ENCODE measurements around the gene NFIC. TPM values are rescaled to one million over a fixed set of nuclear protein-coding genes. Genes with fewer than 3 reads are reported as not detected.
"Not testable (repeated sequence)": the region's sequence is repeated elsewhere in the genome, so short reads cannot be mapped to it uniquely, and the experiment has no call there.

Gene NFIC
- total and polyA plus RNA-seq, 4 donors: 12.8 to 100 (median 75.1) TPM

- peaks cover 13 to 64% (median 48%) of the 10 kb centered on the region in 4 donors for H3K4me1 ChIP-seq (ENCODE audit: control insufficient read depth in 4 of 4, insufficient read depth in 4 of 4, low read length in 3 of 4)
- TF ChIP-seq REST (IDR thresholded peaks at IDR 0.05) (peak; percentile 23), FOXA2 (IDR thresholded peaks at IDR 0.05) (no peak), JUND (IDR thresholded peaks at IDR 0.05) (peak in 1 of 2 donors; percentile 22)
- peak overlapping the region; percentile 81 to 83 for H3K27ac ChIP-seq (ENCODE audit: low read depth in 1 of 2, low read length in 2 of 2)
- no peaks in the 10 kb centered on the region for H3K27me3 ChIP-seq (ENCODE audit: control insufficient read depth in 4 of 4, insufficient read depth in 4 of 4, low read length in 3 of 4)
- DNase-seq (ENCODE audit: low spot score): peak; percentile 57
- no peaks in the 10 kb centered on the region for H3K36me3 ChIP-seq (ENCODE audit: control insufficient read depth in 4 of 4, insufficient read depth in 3 of 4, low read depth in 1 of 4, low read length in 3 of 4)
- peak overlapping the region; percentile 65 to 80 for H3K9ac ChIP-seq (ENCODE audit: low read depth in 1 of 2, low read length in 2 of 2)
- H3K4me3 ChIP-seq (ENCODE audit: low read depth in 1 of 3, low read length in 3 of 3): peak overlapping the region; percentile 70 to 90 (median 77)
- 18% methylated on average over 31 of the region's 31 CpGs for WGBS
- no peaks in the 10 kb centered on the region for H3K9me3 ChIP-seq (ENCODE audit: control insufficient read depth in 4 of 4, low read length in 3 of 4)
Measured at GRCh38 chr19:3507371-3508120, 141.2 kb downstream of the NFIC start.

- peaks cover 19 to 70% (median 55%) of the 10 kb centered on the region in 4 donors for H3K4me1 ChIP-seq (ENCODE audit: control insufficient read depth in 4 of 4, insufficient read depth in 4 of 4, low read length in 3 of 4)
- 65% methylated on average over 18 of the region's 18 CpGs for WGBS
- H3K36me3 ChIP-seq (ENCODE audit: control insufficient read depth in 4 of 4, insufficient read depth in 3 of 4, low read depth in 1 of 4, low read length in 3 of 4); H3K27me3 ChIP-seq (ENCODE audit: control insufficient read depth in 4 of 4, insufficient read depth in 4 of 4, low read length in 3 of 4); H3K9ac ChIP-seq (ENCODE audit: low read depth in 1 of 2, low read length in 2 of 2); DNase-seq (ENCODE audit: low spot score); H3K9me3 ChIP-seq (ENCODE audit: control insufficient read depth in 4 of 4, low read length in 3 of 4): not testable (repeated sequence)
- peak; percentile 15 to 23 for TF ChIP-seq RXRA (IDR thresholded peaks at IDR 0.05)
- TF ChIP-seq HNF4G (IDR thresholded peaks at IDR 0.05): peak; percentile 9
- peak; percentile 69 to 77 for TF ChIP-seq HNF4A (conservative IDR thresholded peaks at IDR 0.05)
- peak; percentile 48 for TF ChIP-seq SP1 (IDR thresholded peaks at IDR 0.05)
- H3K27ac ChIP-seq (ENCODE audit: low read depth in 1 of 2, low read length in 2 of 2): peak overlapping the region; percentile 59 to 83
- H3K4me3 ChIP-seq (ENCODE audit: low read depth in 1 of 3, low read length in 3 of 3): peak overlapping the region in 1 of 3 donors; percentile 90
Measured at GRCh38 chr19:3508121-3508661, 141.8 kb downstream of the NFIC start.

- Histone ChIP-seq H3K4me3 (ENCODE audit: low read depth in 1 of 3, low read length in 3 of 3) (no peak overlapping the region), H3K9me3 (ENCODE audit: control insufficient read depth in 4 of 4, low read length in 3 of 4) (no peaks in the 10 kb centered on the region), H3K27me3 (ENCODE audit: control insufficient read depth in 4 of 4, insufficient read depth in 4 of 4, low read length in 3 of 4) (no peaks in the 10 kb centered on the region), H3K9ac (ENCODE audit: low read depth in 1 of 2, low read length in 2 of 2) (no peak overlapping the region), H3K27ac (ENCODE audit: low read depth in 1 of 2, low read length in 2 of 2) (peak overlapping the region; percentile 59 to 63), H3K36me3 (ENCODE audit: control insufficient read depth in 4 of 4, insufficient read depth in 3 of 4, low read depth in 1 of 4, low read length in 3 of 4) (no peaks in the 10 kb centered on the region), H3K4me1 (ENCODE audit: control insufficient read depth in 4 of 4, insufficient read depth in 4 of 4, low read length in 3 of 4) (peaks cover 19 to 75% (median 58%) of the 10 kb centered on the region in 4 donors)
- 69% methylated on average over 23 of the region's 23 CpGs for WGBS
- DNase-seq (ENCODE audit: low spot score): no peak
- TF ChIP-seq RXRA (IDR thresholded peaks at IDR 0.05): peak; percentile 14 to 28
- TF ChIP-seq ATF3 (IDR thresholded peaks at IDR 0.05): no peak
- no peak for TF ChIP-seq REST (IDR thresholded peaks at IDR 0.05)
- TF ChIP-seq EGR1 (IDR thresholded peaks at IDR 0.05; ENCODE audit: low read depth in 2 of 2): no peak
- no peak for TF ChIP-seq FOXA2 (IDR thresholded peaks at IDR 0.05)
Measured at GRCh38 chr19:3508771-3509535, 142.6 kb downstream of the NFIC start.
